H1 (cell line): ENCODE measurements around the gene RFLNA. TPM values are rescaled to one million over a fixed set of nuclear protein-coding genes. Genes with fewer than 3 reads are reported as not detected.

Experiments
- CBX8 ChIP-seq: fragments of 300-800, 300-1000 bp; sonication (generic); IDR thresholded peaks from 2 replicates; pipeline ENCODE4 v1.7.1; 2016; ENCODE audit warnings: low read depth, low read length, borderline replicate concordance
- PHF8 ChIP-seq: fragments of 200-600 bp; sonication (generic); conservative IDR thresholded peaks from 2 replicates; pipeline ENCODE4 v1.7.1; 2012; ENCODE audit warnings: low read depth, mild to moderate bottlenecking, inconsistent platforms, low read length, moderate library complexity
- polyA plus RNA-seq, 7 experiments: library from polyadenylated mRNA; depleted of rRNA in 3 of 7; stranded (reverse) in 5 of 7; unstranded in 2 of 7; fragments of >200 nt in 5 of 7; fragments of 200-250 nt in 2 of 7; gene quantifications; 1 replicate in 5 of 7; 2 replicates in 1 of 7; 4 replicates in 1 of 7; pipeline versions ENCODE4 v1.2.1 to v1.2.3, GENCODE V29; 2011 to 2013; ENCODE audit warnings: missing spikeins in 2 of 7, mixed read lengths in 2 of 7
- total RNA-seq: library from RNA; stranded (reverse); fragmentation: NEBNext Ultra II Directional; extraction: Animal tissue kit (Norgen Biotek cat#: 25700); gene quantifications from 2 replicates; pipeline ENCODE4 v1.2.1, GENCODE V29; 2021
- TF ChIP-seq, protein P1 (sequence below): IDR thresholded peaks from 2 replicates; pipeline ENCODE4 v1.6.1; 2011; ENCODE audit warnings: low read length, improper control_type of control experiment

Gene RFLNA
- total and polyA plus RNA-seq, 2 of the 8 experiments (the other 6 are each of a cell fraction or from before 2014, with no cell fraction given) = 6.4 to 6.6 TPM

DNA sequence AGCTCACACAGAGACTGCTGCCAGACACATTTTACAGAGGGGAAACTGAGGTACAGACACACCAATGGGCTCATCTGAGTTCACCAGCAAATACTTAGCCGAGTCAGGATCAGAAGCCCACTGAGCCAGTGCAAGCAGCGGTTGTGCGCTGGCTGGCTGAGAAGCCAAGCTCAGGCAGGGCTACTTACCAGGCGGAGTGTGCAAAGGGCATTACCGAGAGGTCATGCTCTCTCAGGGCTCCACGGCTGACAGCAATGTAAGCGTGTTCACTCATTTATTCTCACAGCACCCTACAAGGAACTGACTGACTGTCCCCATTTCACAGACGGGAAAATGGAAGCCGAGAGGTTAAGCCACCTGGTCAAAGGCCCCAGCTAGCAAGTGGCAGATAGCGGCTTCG is 63.7 kb downstream of the RFLNA start (continued):
- TF ChIP-seq CBX8 (no peak), PHF8 (no peak)
- TF ChIP-seq, protein P1, sequence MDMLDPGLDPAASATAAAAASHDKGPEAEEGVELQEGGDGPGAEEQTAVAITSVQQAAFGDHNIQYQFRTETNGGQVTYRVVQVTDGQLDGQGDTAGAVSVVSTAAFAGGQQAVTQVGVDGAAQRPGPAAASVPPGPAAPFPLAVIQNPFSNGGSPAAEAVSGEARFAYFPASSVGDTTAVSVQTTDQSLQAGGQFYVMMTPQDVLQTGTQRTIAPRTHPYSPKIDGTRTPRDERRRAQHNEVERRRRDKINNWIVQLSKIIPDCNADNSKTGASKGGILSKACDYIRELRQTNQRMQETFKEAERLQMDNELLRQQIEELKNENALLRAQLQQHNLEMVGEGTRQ = no peak
